ENCODE results near the gene NAPSA. TPM values are rescaled to one million over a fixed set of nuclear protein-coding genes. Genes with fewer than 3 reads are reported as not detected.

Gene NAPSA
- total RNA-seq, 1 donor from 2014 or later = 2.4 TPM

DNA sequence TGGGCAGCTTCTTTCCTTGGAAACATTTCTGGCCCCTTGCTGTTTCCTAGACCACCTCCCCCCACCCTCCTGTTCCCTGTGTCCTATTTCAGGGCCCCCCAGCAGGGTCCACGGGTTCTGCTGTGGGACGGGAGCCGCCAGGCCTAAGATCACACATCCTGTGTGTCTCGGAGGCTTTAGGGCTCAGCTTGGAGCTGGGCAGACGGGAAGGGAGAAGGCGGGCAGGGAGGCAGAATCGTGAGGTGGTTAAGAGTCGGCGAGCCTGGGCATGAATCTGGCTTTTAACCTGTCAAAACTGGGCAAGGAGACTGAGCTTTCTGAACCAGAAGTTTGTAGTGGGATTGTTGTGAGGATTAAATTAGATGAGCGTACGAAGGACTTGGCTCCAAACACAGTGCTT lies 41.1 kb downstream of the NAPSA start:
- H3K9me3 Mint-ChIP-seq = no peaks in the 10 kb centered on the region
- H3K4me3 Mint-ChIP-seq = peak overlapping the region; percentile 26
- no peak overlapping the region for H3K27ac Mint-ChIP-seq
- peaks cover 23% of the 10 kb centered on the region for H3K27me3 Mint-ChIP-seq (ENCODE audit: low read depth)
- DNase-seq (ENCODE audit: low spot score in 2 of 2, unreplicated experiment in 2 of 2) = no peak
- peaks cover 32% of the 10 kb centered on the region for H3K4me1 Mint-ChIP-seq
- H3K36me3 Mint-ChIP-seq = peaks cover 7% of the 10 kb centered on the region
- TF ChIP-seq, protein P1, sequence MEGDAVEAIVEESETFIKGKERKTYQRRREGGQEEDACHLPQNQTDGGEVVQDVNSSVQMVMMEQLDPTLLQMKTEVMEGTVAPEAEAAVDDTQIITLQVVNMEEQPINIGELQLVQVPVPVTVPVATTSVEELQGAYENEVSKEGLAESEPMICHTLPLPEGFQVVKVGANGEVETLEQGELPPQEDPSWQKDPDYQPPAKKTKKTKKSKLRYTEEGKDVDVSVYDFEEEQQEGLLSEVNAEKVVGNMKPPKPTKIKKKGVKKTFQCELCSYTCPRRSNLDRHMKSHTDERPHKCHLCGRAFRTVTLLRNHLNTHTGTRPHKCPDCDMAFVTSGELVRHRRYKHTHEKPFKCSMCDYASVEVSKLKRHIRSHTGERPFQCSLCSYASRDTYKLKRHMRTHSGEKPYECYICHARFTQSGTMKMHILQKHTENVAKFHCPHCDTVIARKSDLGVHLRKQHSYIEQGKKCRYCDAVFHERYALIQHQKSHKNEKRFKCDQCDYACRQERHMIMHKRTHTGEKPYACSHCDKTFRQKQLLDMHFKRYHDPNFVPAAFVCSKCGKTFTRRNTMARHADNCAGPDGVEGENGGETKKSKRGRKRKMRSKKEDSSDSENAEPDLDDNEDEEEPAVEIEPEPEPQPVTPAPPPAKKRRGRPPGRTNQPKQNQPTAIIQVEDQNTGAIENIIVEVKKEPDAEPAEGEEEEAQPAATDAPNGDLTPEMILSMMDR (IDR thresholded peaks at IDR 0.05; ENCODE audit: unreplicated experiment) = no peak

DNA sequence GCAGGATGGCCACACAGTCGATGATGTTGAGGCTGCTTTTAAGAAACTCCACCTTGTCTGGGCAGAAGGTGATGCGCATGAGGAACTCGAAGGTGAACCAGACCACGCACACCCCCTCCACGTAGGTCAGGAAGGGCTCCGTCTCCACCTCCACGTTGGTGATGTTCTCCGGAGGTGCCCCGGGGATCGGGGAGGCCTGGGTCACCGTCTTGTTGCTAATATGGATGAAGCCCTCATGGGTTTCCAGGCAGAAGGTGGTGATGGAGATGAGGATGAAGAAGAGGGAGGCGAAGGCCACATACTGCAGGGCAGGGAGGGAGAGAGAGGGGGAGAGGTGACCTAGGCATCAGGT lies 41.7 kb downstream of the NAPSA start:
- no peak overlapping the region for H3K4me3 Mint-ChIP-seq
- H3K27me3 Mint-ChIP-seq (ENCODE audit: low read depth) = peaks cover 21% of the 10 kb centered on the region
- H3K9me3 Mint-ChIP-seq = no peaks in the 10 kb centered on the region
- no peak for DNase-seq (ENCODE audit: low spot score in 2 of 2, unreplicated experiment in 2 of 2)
- TF ChIP-seq, protein P1 (IDR thresholded peaks at IDR 0.05; ENCODE audit: unreplicated experiment) = no peak
- peaks cover 10% of the 10 kb centered on the region for H3K36me3 Mint-ChIP-seq
- H3K4me1 Mint-ChIP-seq = peaks cover 31% of the 10 kb centered on the region
- H3K27ac Mint-ChIP-seq = no peak overlapping the region

DNA sequence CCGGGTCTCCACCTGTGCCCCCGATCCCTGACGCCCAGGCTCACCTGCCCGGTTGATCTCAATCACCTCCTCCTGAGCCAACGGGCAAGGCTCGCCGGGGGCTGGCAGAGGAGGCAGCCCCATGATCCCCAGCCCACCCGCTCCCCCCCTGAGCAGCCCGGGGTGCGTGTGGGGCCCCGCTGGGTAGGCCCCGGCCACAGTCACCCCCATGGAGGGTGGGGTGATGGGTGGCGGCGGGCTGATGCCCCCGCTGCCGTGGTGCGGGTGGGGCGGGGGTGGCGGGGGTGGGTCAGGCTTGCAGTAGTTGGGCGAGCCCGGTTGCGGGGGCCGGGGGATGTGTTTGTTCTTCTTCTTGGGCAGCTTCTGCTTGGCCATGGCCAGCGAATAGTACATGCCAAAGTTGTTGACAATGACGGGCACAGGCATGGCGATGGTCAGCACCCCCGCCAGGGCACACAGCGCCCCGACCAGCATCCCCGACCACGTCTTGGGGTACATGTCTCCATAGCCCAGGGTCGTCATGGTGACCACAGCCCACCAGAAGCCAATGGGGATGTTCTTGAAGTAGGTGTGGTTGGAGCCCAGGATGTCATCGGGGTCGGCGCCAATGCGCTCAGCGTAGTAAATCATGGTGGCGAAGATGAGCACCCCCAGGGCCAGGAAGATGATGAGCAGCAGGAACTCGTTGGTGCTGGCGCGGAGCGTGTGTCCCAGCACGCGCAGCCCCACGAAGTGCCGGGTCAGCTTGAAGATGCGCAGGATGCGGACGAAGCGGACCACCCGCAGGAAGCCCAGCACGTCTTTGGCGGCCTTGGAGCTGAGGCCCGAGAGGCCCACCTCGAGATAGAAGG lies 42.3 kb downstream of the NAPSA start:
- TF ChIP-seq, protein P1 (IDR thresholded peaks at IDR 0.05; ENCODE audit: unreplicated experiment) = no peak
- H3K27ac Mint-ChIP-seq = no peak overlapping the region
- no peaks in the 10 kb centered on the region for H3K9me3 Mint-ChIP-seq
- peaks cover 10% of the 10 kb centered on the region for H3K36me3 Mint-ChIP-seq
- H3K4me3 Mint-ChIP-seq = no peak overlapping the region
- H3K27me3 Mint-ChIP-seq (ENCODE audit: low read depth) = peaks cover 21% of the 10 kb centered on the region
- DNase-seq (ENCODE audit: low spot score in 2 of 2, unreplicated experiment in 2 of 2) = no peak
- peaks cover 31% of the 10 kb centered on the region for H3K4me1 Mint-ChIP-seq

DNA sequence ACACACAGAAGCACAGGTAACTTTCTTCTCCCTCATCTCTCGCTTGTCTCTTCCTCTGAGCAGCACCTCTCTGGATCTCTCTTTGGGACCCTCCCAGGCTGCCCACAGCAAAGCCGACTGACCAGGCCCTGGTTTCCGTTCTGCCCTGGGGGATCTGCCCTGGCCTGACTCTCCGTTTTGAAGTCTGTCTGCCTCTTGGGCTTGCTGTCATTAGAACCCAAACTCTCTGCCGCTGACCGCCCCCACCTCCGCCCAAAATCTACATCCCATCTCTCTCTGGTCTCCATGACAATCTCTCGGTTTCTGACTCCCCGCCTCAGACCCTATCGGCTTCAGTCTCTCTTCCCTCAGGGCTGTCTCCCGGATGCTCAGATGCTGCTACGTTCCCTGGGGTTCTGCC lies 43.2 kb downstream of the NAPSA start:
- Mint-ChIP-seq H3K4me3 (no peak overlapping the region), H3K9me3 (no peaks in the 10 kb centered on the region), H3K27me3 (ENCODE audit: low read depth) (peaks cover 22% of the 10 kb centered on the region), H3K36me3 (peaks cover 10% of the 10 kb centered on the region), H3K27ac (no peak overlapping the region), H3K4me1 (peaks cover 25% of the 10 kb centered on the region)
- no peak for DNase-seq (ENCODE audit: low spot score in 2 of 2, unreplicated experiment in 2 of 2)
- TF ChIP-seq, protein P1 (IDR thresholded peaks at IDR 0.05; ENCODE audit: unreplicated experiment) = no peak

DNA sequence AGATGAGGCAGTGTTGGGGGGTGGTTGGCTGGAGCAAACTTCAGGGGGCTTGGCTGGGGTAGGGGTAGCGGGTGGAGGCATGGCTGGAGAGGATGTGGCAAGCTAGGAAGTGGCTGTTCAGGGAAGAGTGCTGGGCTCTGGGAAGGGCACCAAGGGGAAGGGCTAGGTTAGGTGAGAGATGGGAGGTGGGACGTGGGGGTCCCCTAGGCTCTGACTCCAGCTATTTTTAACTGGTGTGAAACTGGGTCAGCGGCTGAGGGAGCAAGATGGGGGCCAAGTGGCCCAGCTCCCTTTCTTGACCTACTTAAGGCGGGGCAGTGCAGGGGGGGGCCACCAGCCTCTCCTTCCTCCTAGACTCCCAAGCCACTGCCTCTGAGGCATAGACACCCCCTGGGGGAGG lies 43.6 kb downstream of the NAPSA start:
- peaks cover 21% of the 10 kb centered on the region for H3K4me1 Mint-ChIP-seq
- H3K36me3 Mint-ChIP-seq = peaks cover 10% of the 10 kb centered on the region
- TF ChIP-seq, protein P1 (IDR thresholded peaks at IDR 0.05; ENCODE audit: unreplicated experiment) = no peak
- no peak for DNase-seq (ENCODE audit: low spot score in 2 of 2, unreplicated experiment in 2 of 2)
- no peak overlapping the region for H3K4me3 Mint-ChIP-seq
- no peak overlapping the region for H3K27ac Mint-ChIP-seq
- H3K27me3 Mint-ChIP-seq (ENCODE audit: low read depth) = peaks cover 18% of the 10 kb centered on the region
- H3K9me3 Mint-ChIP-seq = no peaks in the 10 kb centered on the region

Measured in mesothelial cell of epicardium (in vitro differentiated cells).